Thyroid gland (tissue), 4 donors: ENCODE measurements around the gene TSGA10.
"Not testable (repeated sequence)": the region's sequence is repeated elsewhere in the genome, so short reads cannot be mapped to it uniquely, and the experiment has no call there.

Source experiments
- POLR2A ChIP-seq, 2 donors: fragments of 450-650 bp; IDR thresholded peaks; one replicate each; pipeline ENCODE4 v1.6.1; 2017; ENCODE audit warnings: antibody characterized with exemption in 2 of 2, mild to moderate bottlenecking in 2 of 2, moderate library complexity in 1 of 2
- TF ChIP-seq, protein P1 (sequence below), 6 experiments: fragments of 200-600 bp in 3 of 6; fragments of 450-650 bp in 3 of 6; sonication (generic) in 3 of 6; IDR thresholded peaks; one replicate each; pipeline ENCODE4 v1.5.1; 2016 to 2019; ENCODE audit warnings: antibody characterized with exemption in 6 of 6, mild to moderate bottlenecking in 2 of 6, inconsistent platforms in 1 of 6, moderate library complexity in 1 of 6

- TF ChIP-seq, protein P1, sequence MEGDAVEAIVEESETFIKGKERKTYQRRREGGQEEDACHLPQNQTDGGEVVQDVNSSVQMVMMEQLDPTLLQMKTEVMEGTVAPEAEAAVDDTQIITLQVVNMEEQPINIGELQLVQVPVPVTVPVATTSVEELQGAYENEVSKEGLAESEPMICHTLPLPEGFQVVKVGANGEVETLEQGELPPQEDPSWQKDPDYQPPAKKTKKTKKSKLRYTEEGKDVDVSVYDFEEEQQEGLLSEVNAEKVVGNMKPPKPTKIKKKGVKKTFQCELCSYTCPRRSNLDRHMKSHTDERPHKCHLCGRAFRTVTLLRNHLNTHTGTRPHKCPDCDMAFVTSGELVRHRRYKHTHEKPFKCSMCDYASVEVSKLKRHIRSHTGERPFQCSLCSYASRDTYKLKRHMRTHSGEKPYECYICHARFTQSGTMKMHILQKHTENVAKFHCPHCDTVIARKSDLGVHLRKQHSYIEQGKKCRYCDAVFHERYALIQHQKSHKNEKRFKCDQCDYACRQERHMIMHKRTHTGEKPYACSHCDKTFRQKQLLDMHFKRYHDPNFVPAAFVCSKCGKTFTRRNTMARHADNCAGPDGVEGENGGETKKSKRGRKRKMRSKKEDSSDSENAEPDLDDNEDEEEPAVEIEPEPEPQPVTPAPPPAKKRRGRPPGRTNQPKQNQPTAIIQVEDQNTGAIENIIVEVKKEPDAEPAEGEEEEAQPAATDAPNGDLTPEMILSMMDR (IDR thresholded peaks at IDR 0.05), result not testable (repeated sequence)
- not testable (repeated sequence) for TF ChIP-seq POLR2A (IDR thresholded peaks at IDR 0.05)
Measured at GRCh38 chr2:98988695-98989094, 166.0 kb downstream of the TSGA10 start.
